Dermis microvascular lymphatic vessel endothelial cell (primary cell): Measurements from ENCODE around the gene RNF123. TPM values are rescaled to one million over a fixed set of nuclear protein-coding genes. Genes with fewer than 3 reads are reported as not detected.
"Not testable (repeated sequence)": the region's sequence is repeated elsewhere in the genome, so short reads cannot be mapped to it uniquely, and the experiment has no call there.

Experiments used
- DNase-seq, 2 donors: peaks; one replicate each; pipeline versions ENCODE4 v3.0.0 to v3.0.0-alpha.2; 2010; ENCODE audit warnings: low read depth in 2 of 2
- total RNA-seq: library from RNA; depleted of rRNA; stranded (reverse); fragments of >200 nt; gene quantifications from 2 replicates; pipeline ENCODE4 v1.2.1, GENCODE V29; 2014

RNF123 gene
- total RNA-seq, 1 donor from 2014 or later = 18.4 TPM

GRCh38 chr3:49740427-49740826 lies 51.1 kb downstream of the RNF123 start:
- DNase-seq = no peak

GRCh38 chr3:49745986-49746385 lies 56.6 kb downstream of the RNF123 start:
- DNase-seq = peak; percentile 71 to 87

GRCh38 chr3:49747792-49748480 lies 58.6 kb downstream of the RNF123 start:
- DNase-seq = peak; percentile 90 to 96

DNA sequence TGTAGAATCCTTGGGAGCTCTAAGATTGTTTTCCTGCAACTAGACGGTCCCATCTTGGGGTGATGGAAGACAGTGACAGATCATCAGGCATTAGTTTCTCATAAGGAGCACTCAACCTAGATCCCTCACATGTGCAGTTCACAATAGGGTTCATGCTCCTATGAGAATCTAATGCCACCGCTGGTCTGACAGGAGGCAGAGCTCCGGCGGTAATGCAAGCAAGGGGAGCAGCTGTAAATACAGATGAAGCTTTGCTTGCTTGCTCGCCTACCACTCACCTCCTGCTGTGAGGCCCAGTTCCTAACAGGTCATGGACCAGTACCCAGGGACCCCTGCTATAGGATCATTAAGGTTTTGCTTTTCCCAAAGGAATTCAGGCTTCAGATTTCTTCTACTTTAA lies 59.5 kb downstream of the RNF123 start:
- not testable (repeated sequence) for DNase-seq

- no peak for DNase-seq
Measured at GRCh38 chr3:49750056-49750455, 60.7 kb downstream of the RNF123 start.

DNA sequence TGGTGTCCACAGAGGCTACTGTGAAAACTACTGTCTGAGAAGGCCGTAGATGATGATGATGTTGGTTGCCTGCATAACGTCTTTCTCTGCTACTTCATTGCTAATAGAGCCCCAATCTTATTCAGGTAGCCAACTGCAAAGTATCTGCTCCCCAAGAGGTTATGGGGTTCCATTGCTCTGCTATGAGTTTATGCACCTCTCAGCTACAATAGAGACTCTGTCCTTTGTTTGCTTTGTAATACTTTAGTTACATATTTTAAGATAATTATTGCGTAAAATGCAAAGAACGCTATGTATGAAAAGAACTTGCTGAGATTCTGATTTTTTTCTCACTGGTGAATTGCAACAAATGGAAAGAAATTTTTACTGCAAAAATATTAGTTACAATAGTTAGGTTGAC lies 62.1 kb downstream of the RNF123 start:
- DNase-seq = no peak

DNA sequence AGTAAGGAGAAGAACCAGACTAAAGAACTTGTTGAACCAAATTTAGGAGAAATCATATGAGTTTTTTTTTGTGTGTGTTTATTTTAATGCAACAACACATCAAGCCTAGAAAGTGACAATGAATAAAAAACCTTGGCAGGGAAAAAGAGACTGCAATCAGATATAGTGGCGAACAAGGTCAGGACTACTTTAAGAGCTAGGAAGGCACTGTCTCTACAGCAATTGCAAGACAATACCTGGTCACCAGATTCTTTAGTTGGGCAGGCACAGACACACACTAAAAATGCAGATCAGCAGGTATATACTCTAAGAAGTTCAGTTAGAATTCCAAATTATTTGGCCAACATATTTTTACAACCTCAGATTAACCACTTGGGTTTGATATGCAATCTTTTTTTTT lies 65.2 kb downstream of the RNF123 start:
- no peak for DNase-seq

DNA sequence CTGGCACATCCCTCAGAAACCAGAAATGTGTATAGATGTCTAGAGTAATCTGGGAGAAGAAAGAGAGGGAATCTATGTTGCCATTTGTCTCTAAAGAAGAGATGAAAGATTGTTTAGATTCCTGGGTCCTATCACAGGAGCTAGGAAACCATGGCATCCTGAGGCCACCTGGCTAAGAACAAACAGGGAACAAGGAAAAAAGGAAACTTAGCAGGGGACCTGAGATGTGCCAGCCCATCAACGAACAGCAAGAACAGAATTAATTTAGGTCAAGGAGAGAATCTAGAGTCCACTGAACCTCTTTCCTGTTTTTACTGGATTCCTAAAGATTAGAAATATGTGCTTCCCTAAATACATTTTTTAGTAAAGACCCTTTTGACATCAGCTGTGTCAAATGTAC lies 66.7 kb downstream of the RNF123 start:
- no peak for DNase-seq

- DNase-seq = no peak
Measured at GRCh38 chr3:49757197-49757596, 67.8 kb downstream of the RNF123 start.

GRCh38 chr3:49759226-49759625 lies 69.9 kb downstream of the RNF123 start:
- no peak for DNase-seq

DNA sequence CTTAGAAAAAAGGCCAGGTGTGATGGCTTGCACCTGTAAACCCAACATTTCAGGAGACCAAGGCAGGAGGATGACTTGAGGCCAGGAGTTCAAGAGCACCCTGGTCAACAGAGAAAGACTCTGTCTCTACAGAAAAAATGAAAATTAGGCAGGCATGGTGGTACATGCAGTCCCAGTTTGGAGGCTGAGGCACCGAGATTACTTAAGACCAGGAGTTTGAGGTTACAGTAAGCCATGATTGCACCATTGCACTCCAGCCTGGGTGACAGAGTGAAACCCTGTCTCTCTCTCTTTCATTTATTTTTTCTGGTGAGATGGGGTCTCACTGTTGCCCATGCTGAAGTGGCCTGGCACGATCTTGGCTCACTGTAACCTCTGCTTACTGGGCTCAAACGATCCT lies 72.3 kb downstream of the RNF123 start:
- no peak for DNase-seq

DNA sequence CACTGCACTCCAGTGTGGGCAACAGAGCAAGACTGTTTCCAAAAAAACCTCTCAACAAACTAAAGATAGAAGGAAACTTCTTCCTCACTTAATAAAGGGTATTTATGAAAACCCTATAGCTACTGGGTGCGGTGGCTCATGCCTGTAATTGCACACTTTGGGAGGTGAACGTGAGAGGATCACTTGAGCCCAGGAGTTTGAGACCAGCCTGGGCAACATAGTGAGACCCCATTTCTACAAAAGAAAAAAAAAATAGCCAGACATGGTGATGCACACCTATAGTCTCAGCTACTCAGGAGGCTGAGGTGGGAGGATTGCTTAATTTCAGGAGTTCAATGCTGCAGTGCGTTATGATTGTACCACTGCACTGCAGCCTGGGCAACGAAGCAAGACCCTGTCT lies 74.6 kb downstream of the RNF123 start:
- DNase-seq = no peak

- DNase-seq = no peak
Measured at GRCh38 chr3:49769286-49769915, 80.0 kb downstream of the RNF123 start.

DNA sequence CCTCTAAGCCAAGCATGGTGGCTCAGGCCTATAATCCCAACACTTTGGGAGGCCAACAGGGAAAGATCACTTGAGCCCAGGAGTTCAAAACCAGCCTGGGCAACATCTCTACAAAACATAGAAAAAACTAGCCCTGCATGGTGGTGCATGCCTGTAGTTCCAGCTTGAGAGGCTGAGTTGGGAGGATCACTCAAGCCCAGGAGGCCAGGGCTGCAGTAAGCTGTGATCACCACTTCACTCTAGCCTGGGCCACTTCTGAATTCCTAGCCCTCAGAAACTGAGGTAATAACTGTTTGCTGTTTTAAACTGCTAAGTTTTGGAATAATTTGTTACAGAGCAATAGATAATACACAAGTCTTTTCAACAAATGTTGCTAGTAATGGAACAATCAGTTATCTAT lies 80.6 kb downstream of the RNF123 start:
- no peak for DNase-seq

Other genes with a start within 250 kb of the RNF123 start
- gene DAG1, start 219.3 kb upstream of the RNF123 start, total RNA-seq = 26.1 and 32.4 TPM in 2 replicates
- gene BSN, start 135.1 kb upstream of the RNF123 start, total RNA-seq = under 0.01 TPM in 2 replicates
- gene APEH, start 15.2 kb upstream of the RNF123 start, total RNA-seq = 108 and 118 TPM in 2 replicates
- gene MST1, start 83 bp upstream of the RNF123 start, total RNA-seq = 1.8 and 2.1 TPM in 2 replicates
- not detected in 2 replicates for gene AMIGO3, start 30.1 kb downstream of the RNF123 start, total RNA-seq
- 20.9 and 28.2 TPM in 2 replicates for gene GMPPB, start 34.4 kb downstream of the RNF123 start, total RNA-seq
- 41.1 and 60.8 TPM in 2 replicates for gene IP6K1, start 97.0 kb downstream of the RNF123 start, total RNA-seq
- gene CDHR4, start 110.3 kb downstream of the RNF123 start, total RNA-seq = not detected in 2 replicates
- 13.6 and 15.0 TPM in 2 replicates for gene INKA1, start 113.7 kb downstream of the RNF123 start, total RNA-seq
- 21.6 and 37.4 TPM in 2 replicates for gene UBA7, start 124.4 kb downstream of the RNF123 start, total RNA-seq
- 1.8 and 3.2 TPM in 2 replicates for gene TRAIP, start 167.0 kb downstream of the RNF123 start, total RNA-seq
- not detected in 2 replicates for gene CAMKV, start 180.3 kb downstream of the RNF123 start, total RNA-seq
- gene MST1R, start 214.3 kb downstream of the RNF123 start, total RNA-seq = 0.13 TPM in 2 replicates
- gene MON1A, start 240.3 kb downstream of the RNF123 start, total RNA-seq = 6.5 and 10.0 TPM in 2 replicates